HepG2 (cell line): ENCODE data around the gene SLC6A12. TPM values are rescaled to one million over a fixed set of nuclear protein-coding genes. Genes with fewer than 3 reads are reported as not detected.

Experiments
- ETS1 ChIP-seq: sonication (generic); formaldehyde crosslinking; IDR thresholded peaks from 2 replicates; pipeline ENCODE4 v1.4.0; 2020; ENCODE audit warnings: missing genetic modification reagents
- PHB2 ChIP-seq: fragments of 450-650 bp; IDR thresholded peaks from 2 replicates; pipeline ENCODE4 v1.6.1; 2018; ENCODE audit not compliant: partially characterized antibody
- ZBTB40 ChIP-seq, 2 experiments: fragments of 450-650 bp in 1 of 2; sonication (generic) in 1 of 2; formaldehyde crosslinking in 1 of 2; IDR thresholded peaks; 2 replicates each; pipeline versions ENCODE4 v1.6.1 to v1.8.0; 2016 to 2022; ENCODE audit warnings: antibody characterized with exemption in 1 of 2, mild to moderate bottlenecking in 1 of 2, missing genetic modification reagents in 1 of 2
- ZHX2 ChIP-seq, 2 experiments: sonication (generic) in 1 of 2; formaldehyde crosslinking in 1 of 2; IDR thresholded peaks; 2 replicates each; pipeline versions ENCODE4 v1.6.1 to v1.9.0; 2014 to 2022; ENCODE audit warnings: antibody characterized with exemption in 1 of 2, borderline replicate concordance in 1 of 2, inconsistent platforms in 1 of 2, low read depth in 1 of 2, missing genetic modification reagents in 1 of 2
- ZNF496 ChIP-seq: sonication (generic); formaldehyde crosslinking; IDR thresholded peaks from 2 replicates; pipeline ENCODE4 v1.8.1; 2023; ENCODE audit warnings: mild to moderate bottlenecking, moderate library complexity, missing genetic modification reagents; ENCODE audit not compliant: insufficient replicate concordance
- polyA plus RNA-seq, 8 experiments: library from polyadenylated mRNA; depleted of rRNA in 3 of 8; stranded (reverse) in 7 of 8; unstranded in 1 of 8; fragments of >200 nt; fragmentation: Illumina TruSeq in 4 of 8; extraction: Trizol in 4 of 8; gene quantifications; 2 replicates each; pipeline versions ENCODE4 v1.2.1 to v1.2.3, GENCODE V29; 2011 to 2016; ENCODE audit warnings: low read depth in 4 of 8, missing spikeins in 1 of 8, mixed read lengths in 1 of 8; ENCODE audit not compliant: insufficient read depth in 1 of 8
- total RNA-seq, 5 experiments: library from RNA; depleted of rRNA; stranded (reverse); fragments of >200 nt; fragmentation: Illumina TruSeq; extraction: Trizol; gene quantifications; 2 replicates each; pipeline ENCODE4 v1.2.3, GENCODE V29; 2016; ENCODE audit warnings: low read depth in 1 of 5

Gene SLC6A12
- total and polyA plus RNA-seq, 2 of the 13 experiments (the other 11 are each of a cell fraction or from before 2014, with no cell fraction given) = 3.7 to 18.8 TPM

DNA sequence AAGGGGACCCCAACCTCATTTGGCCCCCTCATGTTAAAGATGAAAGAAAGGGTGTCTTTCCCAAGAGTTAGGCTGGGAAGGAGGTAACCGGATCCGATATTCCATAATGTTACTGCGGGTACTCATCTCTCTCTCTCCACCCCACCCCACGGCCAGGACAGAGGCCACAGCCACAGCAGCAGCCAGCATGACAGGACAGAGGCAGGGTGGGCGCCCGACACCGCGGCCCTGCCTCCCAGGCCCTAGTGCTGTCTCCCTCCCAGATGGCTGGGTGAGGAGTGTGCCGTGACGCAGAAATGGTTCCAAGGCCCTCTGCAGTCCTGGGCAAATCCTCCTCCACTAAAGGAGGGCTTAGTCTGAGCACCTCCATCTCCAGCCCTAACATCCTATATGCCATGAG, 6.2 kb downstream of the SLC6A12 start (continued):
- no peak for TF ChIP-seq ZHX2 (IDR thresholded peaks at IDR 0.05; ENCODE audit: low read depth)
- TF ChIP-seq ZHX2 (CRISPR knock-in tag; IDR thresholded peaks at IDR 0.05; ENCODE audit: borderline replicate concordance) = no peak
- TF ChIP-seq PHB2 = no peak
- TF ChIP-seq ZNF496 = no peak
- TF ChIP-seq ZBTB40 (IDR thresholded peaks at IDR 0.05) = no peak
- TF ChIP-seq ZBTB40 (CRISPR knock-in tag; IDR thresholded peaks at IDR 0.05) = no peak
- no peak for TF ChIP-seq ETS1 (CRISPR knock-in tag)
- TF ChIP-seq, all 625 proteins: peak for 0
